Left renal pelvis (tissue), 4 donors: ENCODE data around the gene CAVIN1. TPM values are rescaled to one million over a fixed set of nuclear protein-coding genes. Genes with fewer than 3 reads are reported as not detected.
A peak's percentile ranks its signal among the peaks of the same experiment; 100 is the strongest.
"Not testable (repeated sequence)": the region's sequence is repeated elsewhere in the genome, so short reads cannot be mapped to it uniquely, and the experiment has no call there.

Experiments
- DNase-seq, 4 donors: peaks; one replicate each; pipeline ENCODE4 v3.0.0-alpha.2; 2013; ENCODE audit warnings: low read depth in 4 of 4, low spot score in 3 of 4
- polyA plus RNA-seq, 4 donors: library from polyadenylated mRNA; unstranded; fragments of 120-200 nt; gene quantifications; one replicate each; pipeline ENCODE4 v1.2.1, GENCODE V29; 2013; ENCODE audit not compliant: insufficient read length in 4 of 4

The CAVIN1 gene, protein sequence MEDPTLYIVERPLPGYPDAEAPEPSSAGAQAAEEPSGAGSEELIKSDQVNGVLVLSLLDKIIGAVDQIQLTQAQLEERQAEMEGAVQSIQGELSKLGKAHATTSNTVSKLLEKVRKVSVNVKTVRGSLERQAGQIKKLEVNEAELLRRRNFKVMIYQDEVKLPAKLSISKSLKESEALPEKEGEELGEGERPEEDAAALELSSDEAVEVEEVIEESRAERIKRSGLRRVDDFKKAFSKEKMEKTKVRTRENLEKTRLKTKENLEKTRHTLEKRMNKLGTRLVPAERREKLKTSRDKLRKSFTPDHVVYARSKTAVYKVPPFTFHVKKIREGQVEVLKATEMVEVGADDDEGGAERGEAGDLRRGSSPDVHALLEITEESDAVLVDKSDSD
- 100 to 1,000 TPM in 1 of 4 donors, 10 to 100 TPM in 3; 61.8 to 275 (median 71.3) TPM for polyA plus RNA-seq

DNA sequence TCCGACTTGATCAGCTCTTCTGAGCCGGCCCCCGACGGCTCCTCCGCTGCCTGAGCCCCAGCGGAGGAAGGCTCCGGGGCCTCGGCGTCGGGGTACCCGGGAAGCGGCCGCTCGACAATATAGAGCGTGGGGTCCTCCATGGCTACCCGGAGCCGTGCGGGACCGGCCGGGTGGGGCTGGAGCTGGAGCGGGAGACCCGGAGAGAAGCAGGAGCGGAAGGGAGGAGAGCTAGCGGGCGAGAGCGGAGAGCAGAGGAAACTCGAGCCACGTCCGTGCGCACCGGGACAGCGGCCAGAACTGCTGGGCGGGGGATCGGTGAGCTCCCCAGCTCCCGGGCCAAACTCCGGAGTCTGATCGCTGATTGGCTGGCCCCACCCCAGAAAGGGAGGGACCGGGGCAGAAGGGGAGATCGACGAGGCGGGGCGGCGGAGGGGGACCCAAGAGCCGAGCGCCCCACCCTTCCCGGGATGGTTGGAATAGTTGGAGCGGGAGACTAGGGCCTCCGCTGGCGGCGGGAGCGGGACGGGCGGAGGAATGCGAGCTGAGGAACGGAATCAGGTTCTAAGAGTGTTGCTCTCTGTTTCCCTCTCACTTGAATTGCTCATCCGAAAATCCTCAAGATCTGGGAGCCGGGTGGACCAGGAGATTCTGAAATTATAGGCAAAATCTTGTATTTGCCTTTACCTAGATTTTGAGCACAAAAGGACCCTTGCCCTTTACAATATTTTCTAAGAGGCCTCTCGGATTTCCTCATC, at the start of gene CAVIN1:
Gene CAVIN1 (minus strand): TSS at position 299 of the 755 bp plus-strand sequence. CDS start 159 bp downstream, at position 140.
- DNase-seq: peak; percentile 76 to 85 (median 84)

DNA sequence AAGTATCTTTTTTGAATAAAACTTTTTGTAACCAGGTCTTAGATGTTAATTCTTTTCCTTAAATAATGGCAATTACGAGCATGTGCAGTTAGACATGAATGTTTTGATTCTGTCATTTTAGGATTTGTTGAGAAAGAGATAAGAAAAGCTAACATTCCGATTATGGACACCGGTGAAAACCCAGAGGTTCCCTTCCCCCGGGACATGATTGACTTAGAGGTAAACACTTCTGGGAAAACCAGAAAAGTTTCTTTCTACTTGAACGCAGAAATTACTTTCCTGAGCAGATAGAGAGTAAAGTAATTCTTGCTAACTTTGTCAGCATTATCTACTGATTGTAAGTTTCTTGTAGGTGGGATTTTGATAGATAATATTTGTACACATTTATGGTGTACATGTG, 44.8 kb upstream of the CAVIN1 start:
- DNase-seq: no peak

DNA sequence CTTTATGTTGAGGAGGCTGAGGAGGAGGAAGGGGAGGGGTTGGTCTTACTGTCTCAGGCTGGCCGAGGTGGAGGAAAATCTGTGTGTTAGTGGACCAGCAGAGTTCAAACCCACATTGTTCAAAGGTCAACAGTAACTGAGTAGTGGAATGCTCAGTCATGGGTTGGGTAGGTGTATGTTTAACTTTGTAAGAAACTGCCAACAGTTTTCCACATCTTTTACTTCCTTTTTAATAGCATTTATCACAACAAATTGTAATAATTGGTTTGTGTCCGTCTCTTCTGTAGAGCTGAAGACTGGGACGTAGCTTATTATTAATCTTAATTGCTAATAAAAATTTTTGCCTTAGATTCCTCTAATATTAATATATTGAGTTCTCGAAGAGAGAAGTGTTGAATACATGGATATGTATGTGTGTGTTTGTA, 40.9 kb upstream of the CAVIN1 start:
- DNase-seq: no peak

DNA sequence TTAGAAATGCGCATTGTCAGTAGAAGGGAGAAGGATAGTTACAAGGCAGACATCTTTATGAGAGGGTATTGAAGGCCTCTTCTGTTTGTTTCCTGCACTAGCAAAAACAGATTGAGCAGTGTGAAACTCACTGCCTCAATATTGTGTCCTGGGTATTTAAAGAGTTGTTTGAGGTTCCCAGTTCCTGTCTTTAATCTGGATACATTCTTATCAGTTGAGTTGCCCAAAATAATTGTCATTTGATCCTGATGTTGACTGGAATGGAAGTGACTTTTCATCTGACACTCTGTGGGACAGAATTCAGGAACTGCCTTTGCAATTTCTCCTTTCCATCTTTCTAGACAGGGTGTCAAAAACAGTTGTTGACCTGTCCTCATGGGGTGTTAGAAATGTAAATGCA, 37.3 kb upstream of the CAVIN1 start:
- no peak for DNase-seq

DNA sequence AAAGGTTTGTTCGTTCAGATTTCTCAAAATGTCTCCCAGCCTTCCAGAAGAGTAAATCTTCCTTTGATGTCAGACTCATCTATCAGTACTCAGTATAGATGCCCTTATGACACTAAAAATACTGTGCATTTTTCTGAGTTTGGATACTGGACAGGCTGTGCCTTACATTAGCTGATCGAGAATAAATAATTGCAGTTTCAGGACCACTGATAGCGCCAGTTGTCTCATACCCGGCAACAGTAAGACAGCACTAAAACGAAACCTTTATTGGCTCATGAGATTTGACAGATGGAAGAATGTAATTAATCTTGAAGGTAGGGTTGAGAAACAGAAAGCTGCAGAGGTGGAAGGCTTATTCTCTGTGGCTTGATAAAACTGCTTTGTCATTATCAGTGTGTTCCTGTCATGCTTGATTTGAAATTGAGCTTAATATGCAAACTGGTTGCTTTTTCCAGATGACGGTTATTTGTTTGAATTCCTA, 36.8 kb upstream of the CAVIN1 start:
- DNase-seq: no peak

DNA sequence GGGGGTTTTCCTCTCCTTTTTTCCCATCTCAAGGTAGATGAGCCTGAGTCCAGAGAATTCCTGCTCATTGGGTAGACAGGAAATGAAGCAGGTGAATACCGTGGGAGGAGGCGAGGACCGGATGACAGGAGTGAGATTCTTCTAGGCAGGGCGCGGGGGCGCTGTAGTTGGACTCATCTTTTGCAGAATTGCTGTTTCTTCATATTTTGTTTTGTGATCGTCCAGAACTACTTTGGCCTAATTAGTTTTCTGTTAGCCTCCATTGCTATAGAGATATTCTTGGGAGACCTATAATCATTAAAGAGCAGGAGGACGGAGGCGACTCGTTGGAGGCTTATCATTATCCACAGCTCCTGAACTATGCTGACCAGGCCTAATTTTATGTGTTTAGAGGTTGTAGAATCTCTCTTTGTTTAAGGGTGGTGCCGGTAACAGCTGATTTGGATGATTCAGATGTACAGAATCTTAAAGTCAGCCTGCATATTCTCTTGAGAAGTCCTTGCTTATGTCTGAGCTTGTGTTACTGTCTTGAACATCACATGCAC, 36.3 kb upstream of the CAVIN1 start:
- DNase-seq: peak in 2 of 4 donors; percentile 18 to 36

DNA sequence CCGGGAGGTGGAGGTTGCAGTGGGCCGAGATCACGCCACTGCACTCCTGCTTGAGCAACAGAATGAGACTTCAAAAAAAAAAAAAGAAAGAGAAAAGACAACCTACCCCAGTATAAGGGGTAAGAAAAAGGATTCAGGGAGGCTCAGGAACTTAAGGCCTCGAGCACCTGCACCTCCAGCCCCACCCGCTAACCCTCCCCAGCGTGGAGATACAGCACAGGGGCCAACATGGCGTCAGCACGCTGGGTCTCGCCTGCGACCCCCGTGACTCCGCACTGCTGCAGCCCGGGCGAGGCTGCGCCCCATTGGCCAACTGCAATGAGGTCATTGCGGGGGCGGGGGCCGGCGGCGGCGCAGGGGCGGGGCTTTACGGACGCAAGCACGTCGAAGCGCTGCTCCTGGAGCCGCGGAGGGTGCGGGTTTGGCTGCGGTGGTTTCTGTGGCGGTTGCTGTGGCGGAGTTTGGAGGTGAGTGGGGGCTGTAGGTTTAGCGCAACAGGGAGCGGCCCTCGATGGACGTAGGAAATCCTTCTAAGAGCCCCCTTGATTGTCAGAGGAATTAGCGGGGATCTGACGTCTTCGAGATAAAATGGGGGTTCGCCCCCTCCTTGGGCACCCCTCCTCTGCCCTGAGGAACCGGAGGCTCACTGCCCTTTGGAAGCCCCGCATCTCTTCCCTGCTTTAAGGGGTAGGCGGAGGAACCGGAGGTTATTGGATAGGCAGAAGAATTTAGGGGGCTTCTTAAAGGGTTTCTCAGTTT, 35.6 kb upstream of the CAVIN1 start, which contains the start of gene ATP6V0A1:
Gene ATP6V0A1 (plus strand): TSS at position 382 of the 759 bp plus-strand sequence. CDS start 2,017 bp downstream, outside the sequence.
- peak; percentile 59 to 80 (median 76) for DNase-seq

DNA sequence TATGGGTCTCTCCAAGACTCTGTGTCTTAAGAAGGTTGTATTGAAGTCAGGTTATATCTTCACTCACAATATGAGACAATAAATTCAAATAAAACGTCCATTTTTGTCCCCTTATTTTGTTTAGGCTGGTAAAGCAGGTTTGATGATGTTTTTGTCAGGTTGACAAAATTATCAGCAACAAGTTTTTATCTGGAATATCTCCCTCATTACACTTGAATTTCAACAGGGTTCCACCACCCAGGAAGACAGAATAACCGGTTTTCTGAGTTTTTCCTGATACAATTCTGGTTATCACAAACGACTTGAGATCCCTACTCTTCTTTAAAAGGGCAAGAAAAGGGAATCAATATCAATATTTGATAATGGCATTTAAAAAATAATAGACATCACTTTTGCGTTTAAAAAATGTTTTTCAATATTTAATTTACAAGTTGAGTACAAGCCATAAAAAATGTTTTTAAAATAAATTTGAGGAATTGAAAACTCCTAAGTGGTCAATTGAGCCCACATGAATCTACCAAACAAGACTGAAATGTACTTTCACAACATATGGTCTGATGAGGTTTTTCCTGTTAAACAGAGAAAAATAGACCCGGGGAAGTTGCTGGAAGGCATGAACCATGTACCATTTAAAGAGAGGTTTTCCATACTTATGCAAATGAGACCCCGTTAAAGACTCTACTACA, 34.2 kb upstream of the CAVIN1 start:
- DNase-seq: no peak

DNA sequence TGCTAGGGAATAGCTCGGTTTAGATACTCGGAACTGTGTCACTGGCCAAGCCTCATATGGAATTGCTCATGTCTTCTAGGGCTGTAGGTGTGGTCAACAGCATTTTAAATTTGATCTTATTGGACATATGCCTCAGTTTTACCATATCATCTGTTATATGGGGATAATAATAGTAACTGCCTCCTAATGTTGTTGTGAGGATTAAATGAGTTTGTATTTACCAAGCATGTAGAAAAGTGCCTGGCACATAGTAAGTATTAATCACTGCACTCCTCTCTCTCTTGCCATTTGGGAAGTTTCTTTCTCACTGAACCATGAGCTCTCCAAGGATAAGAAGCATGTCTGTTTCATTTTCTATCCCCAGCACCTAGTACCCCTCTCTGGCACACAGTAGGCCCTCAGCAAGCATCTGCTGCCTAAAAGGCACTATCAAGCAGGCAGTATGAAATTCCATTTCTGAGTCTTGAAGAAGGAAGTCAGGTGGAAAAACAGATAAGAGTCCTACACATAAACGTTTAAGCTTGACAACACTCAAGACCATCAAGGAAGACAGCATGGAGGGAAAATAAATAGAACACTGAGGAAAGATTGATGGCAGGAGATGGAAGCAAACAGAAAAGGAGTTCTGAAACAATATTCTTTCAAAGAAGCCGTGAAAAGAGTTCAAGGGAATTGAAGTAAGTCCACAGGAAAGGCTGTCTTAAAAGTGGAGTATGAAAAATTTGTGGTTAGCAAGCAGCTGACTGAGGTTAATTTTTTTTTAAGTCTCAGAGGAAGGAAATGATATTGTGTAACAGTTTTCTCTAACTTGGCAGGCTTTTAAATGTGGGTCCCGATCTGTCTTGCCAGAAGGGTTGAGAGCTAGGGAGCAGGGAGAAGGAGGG, 33.4 kb upstream of the CAVIN1 start:
- no peak for DNase-seq

DNA sequence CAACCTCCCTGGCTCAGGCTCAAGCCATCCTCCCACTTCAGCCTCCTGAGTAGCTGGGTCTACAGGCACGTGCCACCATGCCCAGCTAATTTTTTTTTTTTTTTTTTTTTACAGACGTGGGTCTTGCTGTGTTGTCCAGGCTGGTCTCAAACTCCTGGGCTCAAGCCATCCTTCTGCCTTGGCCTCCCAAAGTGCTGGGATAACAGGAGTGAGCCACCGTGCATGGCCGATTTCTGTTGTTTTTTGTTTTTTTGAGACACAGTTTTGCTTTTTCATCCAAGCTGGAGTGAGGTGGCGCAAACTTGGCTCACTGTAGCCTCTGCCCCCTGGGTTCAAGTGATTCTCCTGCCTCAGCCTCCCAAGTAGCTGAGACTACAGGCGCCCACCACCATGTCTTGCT, 31.9 kb upstream of the CAVIN1 start:
- DNase-seq: not testable (repeated sequence)

DNA sequence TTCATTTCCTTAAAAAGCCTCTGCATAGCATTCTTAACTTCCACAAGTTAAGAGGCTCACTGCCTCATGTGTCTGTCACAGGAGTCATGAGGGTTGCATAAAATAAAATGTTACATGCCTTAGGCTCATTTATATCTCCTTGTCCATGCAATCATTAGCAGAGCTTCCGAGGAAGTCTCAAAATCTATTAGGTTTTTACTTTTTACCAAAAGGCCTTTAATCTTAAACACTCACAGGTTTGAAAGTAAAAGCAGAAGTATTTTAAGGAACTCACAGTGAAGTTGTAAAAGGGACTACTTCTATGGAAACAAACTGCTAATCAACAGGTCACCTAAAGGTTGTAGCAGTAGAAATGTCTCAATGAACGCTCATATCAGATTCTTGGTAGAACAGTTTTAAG, 30.4 kb upstream of the CAVIN1 start:
- no peak for DNase-seq

DNA sequence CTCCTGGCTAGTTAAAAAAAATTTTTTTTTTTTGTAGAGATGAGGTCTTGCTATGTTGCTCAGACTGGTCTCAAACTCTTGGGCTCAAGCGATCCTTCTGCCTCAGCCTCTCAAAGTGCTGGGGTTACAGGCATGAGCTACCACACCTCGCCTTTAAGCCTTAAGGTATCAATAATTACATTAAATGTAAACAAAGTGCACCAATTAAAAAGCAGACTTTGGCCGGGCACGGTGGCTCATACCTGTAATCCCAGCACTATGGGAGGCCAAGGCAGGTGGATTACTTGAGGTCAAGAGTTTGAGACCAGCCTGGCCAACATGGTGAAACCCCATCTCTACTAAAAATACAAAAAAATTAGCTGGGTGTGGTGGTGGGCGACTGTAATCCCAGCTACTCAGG, 28.2 kb upstream of the CAVIN1 start:
- DNase-seq: not testable (repeated sequence)

DNA sequence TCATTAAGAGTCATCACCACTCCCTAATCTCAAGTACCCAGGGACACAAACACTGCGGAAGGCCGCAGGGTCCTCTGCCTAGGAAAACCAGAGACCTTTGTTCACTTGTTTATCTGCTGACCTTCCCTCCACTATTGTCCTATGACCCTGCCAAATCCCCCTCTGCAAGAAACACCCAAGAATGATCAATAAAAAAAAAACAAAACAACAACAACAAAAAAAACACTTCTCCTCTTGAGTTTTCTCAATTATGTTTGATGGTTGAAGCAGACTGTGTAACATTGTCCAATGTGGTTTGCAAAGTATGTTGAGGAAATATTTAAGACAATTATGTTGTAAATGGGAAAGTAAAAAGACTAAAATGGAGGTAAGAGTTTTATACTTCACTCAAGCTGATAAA, 26.8 kb upstream of the CAVIN1 start:
- not testable (repeated sequence) for DNase-seq

DNA sequence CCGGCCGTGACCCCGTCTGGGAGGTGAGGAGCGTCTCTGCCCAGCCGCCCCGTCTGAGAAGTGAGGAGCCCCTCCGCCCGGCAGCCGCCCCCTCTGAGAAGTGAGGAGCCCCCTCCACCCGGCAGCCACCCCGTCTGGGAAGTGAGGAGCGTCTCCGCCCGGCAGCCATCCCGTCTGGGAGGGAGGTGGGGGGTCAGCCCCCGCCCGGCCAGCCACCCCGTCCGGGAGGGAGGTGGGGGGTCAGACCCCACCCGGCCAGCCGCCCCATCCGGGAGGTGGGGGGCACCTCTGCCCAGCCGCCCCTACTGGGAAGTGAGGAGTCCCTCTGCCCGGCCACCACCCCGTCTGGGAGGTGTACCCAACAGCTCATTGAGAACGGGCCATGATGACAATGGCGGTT, 26.1 kb upstream of the CAVIN1 start:
- DNase-seq: not testable (repeated sequence)

DNA sequence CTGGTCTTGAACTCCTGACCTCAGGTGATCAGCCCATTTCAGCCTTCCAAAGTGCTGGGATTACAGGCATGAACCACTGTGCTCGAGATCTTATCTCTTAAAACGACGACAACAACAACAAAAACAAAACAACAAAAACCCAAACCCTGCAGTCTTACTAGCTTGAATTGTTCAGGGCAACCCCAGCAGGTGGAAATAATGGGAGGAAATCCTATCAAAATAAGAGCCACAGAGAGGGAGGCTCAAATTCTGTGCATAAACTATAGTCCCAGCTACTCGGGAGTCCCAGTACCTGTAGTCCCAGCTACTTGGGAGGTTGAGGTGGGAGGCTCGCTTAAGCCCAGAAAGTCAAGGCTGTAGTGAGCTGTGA, 19.1 kb upstream of the CAVIN1 start:
- no peak for DNase-seq

DNA sequence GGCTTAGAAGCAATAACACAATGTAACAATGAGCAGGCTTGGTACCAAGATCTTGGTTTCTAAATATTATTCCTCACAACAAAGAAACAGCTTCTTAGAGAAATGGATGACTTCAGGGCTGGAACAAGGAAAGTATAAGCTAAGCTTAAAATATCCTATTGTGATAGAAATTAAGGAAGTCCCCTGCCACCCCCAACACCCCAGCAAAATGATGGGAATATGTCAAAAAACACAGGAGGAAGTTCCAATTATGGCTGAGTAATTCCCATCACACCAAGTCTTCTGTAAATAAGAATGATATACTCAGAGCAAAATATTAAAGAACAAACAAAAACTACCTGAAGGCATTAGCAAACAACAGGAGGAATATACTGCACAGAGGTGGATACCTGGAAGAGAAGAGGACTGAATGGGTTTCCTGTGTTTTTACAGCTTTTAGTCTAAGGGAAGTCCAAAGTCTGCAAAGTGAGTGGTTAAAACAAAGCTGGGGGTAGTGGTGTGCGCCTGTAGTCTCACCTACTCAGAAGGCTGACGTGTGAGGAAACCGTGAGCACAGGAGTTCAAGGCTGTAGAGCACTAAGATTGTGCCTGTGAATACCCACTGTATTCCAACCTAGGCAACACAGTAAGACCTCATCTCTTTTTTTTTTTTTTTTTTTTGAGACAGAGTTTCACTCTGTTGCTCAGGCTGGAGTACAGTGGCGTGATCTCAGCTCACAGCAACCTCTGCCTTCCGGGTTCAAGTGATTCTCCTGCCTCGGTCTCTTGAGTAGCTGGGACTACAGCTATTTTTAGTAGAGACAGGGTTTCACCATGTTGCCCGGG, 18.5 kb upstream of the CAVIN1 start:
- no peak for DNase-seq

DNA sequence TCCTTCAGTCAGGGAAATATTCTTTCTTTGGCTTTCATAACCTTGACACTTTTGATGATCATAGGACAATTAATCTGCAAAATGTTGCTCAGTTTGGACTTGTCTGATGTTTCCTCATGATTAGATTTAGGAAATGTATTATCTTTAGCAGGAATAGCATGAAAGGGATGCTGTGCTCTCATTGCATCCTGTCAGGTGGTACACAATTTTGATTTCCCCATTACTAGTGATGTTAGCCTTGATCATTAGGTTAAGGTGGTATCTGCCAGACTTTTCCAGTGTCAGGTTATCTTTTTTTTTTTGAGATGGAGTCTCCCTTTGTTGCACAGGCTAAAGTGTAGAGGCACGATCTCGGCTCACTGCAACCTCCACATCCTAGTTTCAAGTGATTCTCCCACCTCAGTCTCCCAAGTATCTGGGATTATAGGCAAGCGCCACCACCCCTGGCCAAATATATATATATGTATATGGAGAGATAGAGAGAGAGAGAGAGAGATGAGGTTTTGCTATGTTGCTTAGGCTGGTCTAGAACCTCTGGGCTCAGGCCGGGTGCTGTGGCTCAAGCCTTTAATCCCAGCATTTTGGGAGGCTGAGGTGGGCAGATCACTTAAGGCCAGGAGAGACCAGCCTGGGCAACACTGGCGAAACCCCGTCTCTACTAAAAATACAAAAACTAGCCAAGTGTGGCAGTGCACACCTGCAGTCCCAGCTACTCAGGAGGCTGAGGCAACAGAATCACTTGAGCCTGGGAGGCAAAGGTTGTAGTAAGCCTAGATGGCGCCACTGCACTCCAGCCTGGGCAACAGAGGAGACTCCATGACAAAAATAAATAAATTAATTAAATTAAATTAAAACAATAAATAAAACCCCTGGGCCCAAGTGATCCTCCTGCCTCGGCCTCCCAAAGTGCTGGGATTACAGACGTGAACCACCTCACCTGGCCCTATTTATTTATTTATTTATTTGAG, 15.8 kb upstream of the CAVIN1 start:
- DNase-seq: no peak
